Sigmoid colon (tissue), 7 donors: ENCODE results near the gene ARHGEF17. TPM values are rescaled to one million over a fixed set of nuclear protein-coding genes. Genes with fewer than 3 reads are reported as not detected.

Experiments
- DNase-seq: peaks from one replicate; pipeline ENCODE4 v3.0.0-alpha.2; 2019
- H3K27ac ChIP-seq, 4 donors: fragments of 200-600 bp; sonication (generic); one replicate each; pipeline ENCODE4 v1.5.1; 2016 to 2019; ENCODE audit warnings: mild to moderate bottlenecking in 1 of 4
- H3K27me3 ChIP-seq, 3 donors: fragments of 200-600 bp; sonication (generic); one replicate each; pipeline ENCODE4 v1.5.1; 2019; ENCODE audit warnings: mild to moderate bottlenecking in 1 of 3
- H3K36me3 ChIP-seq, 4 donors: fragments of 200-600 bp; sonication (generic); one replicate each; pipeline ENCODE4 v1.5.1; 2016 to 2019
- H3K4me1 ChIP-seq, 4 donors: fragments of 200-600 bp; sonication (generic); one replicate each; pipeline ENCODE4 v1.5.1; 2017 to 2019
- H3K4me3 ChIP-seq, 4 donors: fragments of 200-600 bp; sonication (generic); one replicate each; pipeline ENCODE4 v1.5.1; 2017 to 2019; ENCODE audit warnings: mild to moderate bottlenecking in 2 of 4, moderate library complexity in 1 of 4
- H3K9me3 ChIP-seq, 4 donors: fragments of 200-600 bp in 3 of 4; sonication (generic) in 3 of 4; one replicate each; pipeline versions ENCODE4 v1.5.1 to v1.6.1; 2013 to 2019
- CTCF ChIP-seq, 4 experiments: fragments of 450-650 bp in 3 of 4; fragments of 200-600 bp in 1 of 4; IDR thresholded peaks; one replicate each; pipeline ENCODE4 v1.5.1; 2016 to 2019; ENCODE audit warnings: antibody characterized with exemption in 4 of 4, mild to moderate bottlenecking in 3 of 4, moderate library complexity in 2 of 4
- EP300 ChIP-seq, 4 donors: sonication (generic); formaldehyde crosslinking; IDR thresholded peaks; one replicate each; pipeline ENCODE4 v1.6.1; 2017; ENCODE audit warnings: antibody characterized with exemption in 4 of 4
- POLR2A ChIP-seq, 2 donors: fragments of 450-650 bp; IDR thresholded peaks; one replicate each; pipeline ENCODE4 v1.6.1; 2016; ENCODE audit warnings: antibody characterized with exemption in 2 of 2, mild to moderate bottlenecking in 2 of 2, moderate library complexity in 2 of 2
- POLR2AphosphoS5 ChIP-seq, 4 donors: sonication (generic); formaldehyde crosslinking; IDR thresholded peaks; one replicate each; pipeline ENCODE4 v1.6.1; 2017; ENCODE audit warnings: antibody characterized with exemption in 4 of 4
- WGBS, 2 donors: extraction: QIAGEN DNeasy Blood & Tissue Kit; methylation state at CpG; one replicate each; pipeline ENCODE4 v1.1.7; 2013; 5-methylcytosine and 5-hydroxymethylcytosine counted together
- intact Hi-C: fragments of 100-400 bp; cut with DNase I; formaldehyde crosslinking; loops from one replicate; pipeline ENCODE4 v1.15.1; 2023
- polyA plus RNA-seq, 3 donors: library from polyadenylated mRNA; stranded (reverse); fragments of 200-250 nt; gene quantifications; one replicate each; pipeline ENCODE4 v1.2.3, GENCODE V29; 2013
- total RNA-seq, 4 donors: library from RNA; depleted of rRNA; stranded (reverse); fragments of >200 nt; gene quantifications; one replicate each; pipeline ENCODE4 v1.1.0, GENCODE V29; 2016
- donor health status: healthy with polysubstance abuse.
- donor health status: Bipolar disorder and iron deficiency.
- donor health status: healthy.

The ARHGEF17 gene, protein sequence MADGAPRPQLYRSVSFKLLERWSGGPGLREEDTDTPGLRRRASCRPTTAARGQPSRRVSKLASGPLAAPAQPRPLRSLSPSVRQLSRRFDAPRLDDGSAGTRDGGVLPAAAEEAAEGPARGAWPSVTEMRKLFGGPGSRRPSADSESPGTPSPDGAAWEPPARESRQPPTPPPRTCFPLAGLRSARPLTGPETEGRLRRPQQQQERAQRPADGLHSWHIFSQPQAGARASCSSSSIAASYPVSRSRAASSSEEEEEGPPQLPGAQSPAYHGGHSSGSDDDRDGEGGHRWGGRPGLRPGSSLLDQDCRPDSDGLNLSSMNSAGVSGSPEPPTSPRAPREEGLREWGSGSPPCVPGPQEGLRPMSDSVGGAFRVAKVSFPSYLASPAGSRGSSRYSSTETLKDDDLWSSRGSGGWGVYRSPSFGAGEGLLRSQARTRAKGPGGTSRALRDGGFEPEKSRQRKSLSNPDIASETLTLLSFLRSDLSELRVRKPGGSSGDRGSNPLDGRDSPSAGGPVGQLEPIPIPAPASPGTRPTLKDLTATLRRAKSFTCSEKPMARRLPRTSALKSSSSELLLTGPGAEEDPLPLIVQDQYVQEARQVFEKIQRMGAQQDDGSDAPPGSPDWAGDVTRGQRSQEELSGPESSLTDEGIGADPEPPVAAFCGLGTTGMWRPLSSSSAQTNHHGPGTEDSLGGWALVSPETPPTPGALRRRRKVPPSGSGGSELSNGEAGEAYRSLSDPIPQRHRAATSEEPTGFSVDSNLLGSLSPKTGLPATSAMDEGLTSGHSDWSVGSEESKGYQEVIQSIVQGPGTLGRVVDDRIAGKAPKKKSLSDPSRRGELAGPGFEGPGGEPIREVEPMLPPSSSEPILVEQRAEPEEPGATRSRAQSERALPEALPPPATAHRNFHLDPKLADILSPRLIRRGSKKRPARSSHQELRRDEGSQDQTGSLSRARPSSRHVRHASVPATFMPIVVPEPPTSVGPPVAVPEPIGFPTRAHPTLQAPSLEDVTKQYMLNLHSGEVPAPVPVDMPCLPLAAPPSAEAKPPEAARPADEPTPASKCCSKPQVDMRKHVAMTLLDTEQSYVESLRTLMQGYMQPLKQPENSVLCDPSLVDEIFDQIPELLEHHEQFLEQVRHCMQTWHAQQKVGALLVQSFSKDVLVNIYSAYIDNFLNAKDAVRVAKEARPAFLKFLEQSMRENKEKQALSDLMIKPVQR (N-terminal part only)
- 100 to 1,000 TPM in 1 of 4 donors, 10 to 100 TPM in 3; 38.2 to 104 (median 66.9) TPM for total RNA-seq
- 10 to 100 TPM in 1 of 3 donors, 1 to 10 TPM in 2; 1.8 to 15.9 (median 2.4) TPM for polyA plus RNA-seq

DNA sequence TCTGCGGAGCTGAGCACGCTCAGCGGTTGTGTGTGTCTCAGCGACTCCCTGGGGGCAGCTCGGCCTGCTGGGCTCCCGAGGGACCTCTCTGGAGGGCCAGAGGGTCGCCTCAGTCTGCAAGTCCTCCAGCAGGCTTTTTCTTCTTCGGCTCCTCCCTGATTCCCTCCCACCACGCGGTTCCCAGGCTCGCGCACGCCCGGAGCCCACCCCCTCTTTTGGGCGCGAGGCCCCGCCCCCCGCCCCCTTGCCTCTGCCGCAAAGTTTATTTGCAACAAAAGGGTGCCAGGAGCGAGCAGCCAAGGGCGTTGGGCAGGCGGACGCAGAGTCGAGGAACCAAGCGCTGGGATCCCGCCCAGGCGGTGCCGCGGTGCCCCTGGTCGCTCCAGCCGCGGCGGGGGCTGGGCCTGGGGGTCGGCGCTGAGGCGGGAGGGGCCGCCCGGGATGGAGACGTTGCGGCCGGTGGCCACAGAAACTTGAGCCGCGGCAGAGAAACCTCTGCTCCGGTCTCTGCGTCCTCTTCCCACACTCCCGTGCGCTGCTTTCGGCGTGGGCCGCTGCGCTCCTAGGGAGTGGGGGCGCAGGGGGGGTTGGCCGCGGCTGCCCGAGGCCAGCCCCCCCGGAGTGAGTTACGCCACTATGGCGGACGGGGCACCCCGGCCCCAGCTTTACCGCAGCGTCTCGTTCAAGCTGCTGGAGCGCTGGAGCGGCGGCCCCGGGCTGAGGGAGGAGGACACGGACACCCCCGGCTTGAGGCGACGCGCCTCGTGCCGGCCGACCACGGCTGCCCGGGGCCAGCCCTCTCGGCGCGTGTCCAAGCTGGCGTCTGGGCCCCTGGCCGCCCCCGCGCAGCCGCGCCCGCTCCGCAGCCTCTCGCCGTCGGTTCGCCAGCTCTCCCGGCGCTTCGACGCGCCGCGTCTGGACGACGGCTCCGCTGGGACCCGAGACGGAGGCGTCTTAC, at the start of gene ARHGEF17:
Gene ARHGEF17, plus strand, starts transcription at position 274 of the 958 bp plus-strand sequence. Its CDS starts 363 bp downstream, at position 637.
- TF ChIP-seq CTCF (IDR thresholded peaks at IDR 0.05) (no peak), POLR2AphosphoS5 (IDR thresholded peaks at IDR 0.05) (peak; percentile 16 to 76 (median 72)), EP300 (IDR thresholded peaks at IDR 0.05) (no peak), POLR2A (IDR thresholded peaks at IDR 0.05) (peak in 1 of 2 donors; percentile 3)
- intact Hi-C loops: no loop called here
- 1% methylated on average over 105 of the region's 105 CpGs for WGBS, 2 donors
- no peaks in the 10 kb centered on the region for H3K27me3 ChIP-seq
- H3K4me1 ChIP-seq: peaks cover 0 to 54% (median 47%) of the 10 kb centered on the region in 4 donors
- peak; percentile 90 for DNase-seq
- H3K27ac ChIP-seq: peak within 1 kb of the TSS; percentile 94 to 100 (median 98)
- H3K4me3 ChIP-seq: peak within 1 kb of the TSS; percentile 59 to 85 (median 68)
- no peaks in the 10 kb centered on the region for H3K9me3 ChIP-seq
- no peaks in the 10 kb centered on the region for H3K36me3 ChIP-seq

GRCh38 chr11:73259406-73260126, 48.5 kb upstream of the ARHGEF17 start:
- H3K4me1 ChIP-seq: peaks cover 0 to 21% (median 13%) of the 10 kb centered on the region in 4 donors
- no peak overlapping the region for H3K27ac ChIP-seq
- H3K9me3 ChIP-seq: no peaks in the 10 kb centered on the region
- no peak overlapping the region for H3K4me3 ChIP-seq
- peaks cover 6 to 13% (median 11%) of the 10 kb centered on the region in 3 donors for H3K27me3 ChIP-seq
- no peak for TF ChIP-seq POLR2AphosphoS5 (IDR thresholded peaks at IDR 0.05)
- no peak for TF ChIP-seq EP300 (IDR thresholded peaks at IDR 0.05)
- no peak for TF ChIP-seq CTCF (IDR thresholded peaks at IDR 0.05)
- no peak for TF ChIP-seq POLR2A (IDR thresholded peaks at IDR 0.05)
- intact Hi-C loops: no loop called here
- H3K36me3 ChIP-seq: no peaks in the 10 kb centered on the region
- peak; percentile 32 for DNase-seq
- 77 to 94% methylated on average over 3 of the region's 3 CpGs for WGBS, 2 donors

DNA sequence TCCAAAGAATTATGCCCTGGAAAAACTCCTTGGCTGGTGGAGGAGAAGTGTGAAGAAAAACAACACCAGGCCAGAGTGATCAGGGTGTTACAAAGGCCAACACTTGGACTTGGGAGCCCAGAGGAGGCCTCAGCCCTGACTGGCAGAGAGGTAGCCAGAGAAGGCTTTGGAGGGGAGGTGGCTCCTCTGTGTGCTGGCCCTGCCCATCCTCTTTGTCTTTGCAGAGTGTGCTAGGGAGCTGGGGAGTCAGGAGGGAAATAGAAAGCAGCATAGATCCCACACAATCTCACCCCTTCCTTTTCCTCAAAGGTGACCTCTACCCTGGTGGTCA, 48.0 kb upstream of the ARHGEF17 start:
- Histone ChIP-seq H3K36me3 (no peaks in the 10 kb centered on the region), H3K4me1 (peaks cover 0 to 22% (median 14%) of the 10 kb centered on the region in 4 donors), H3K27ac (no peak overlapping the region), H3K27me3 (peaks cover 11 to 19% (median 16%) of the 10 kb centered on the region in 3 donors), H3K4me3 (no peak overlapping the region), H3K9me3 (no peaks in the 10 kb centered on the region)
- DNase-seq: no peak
- TF ChIP-seq POLR2A (IDR thresholded peaks at IDR 0.05) (no peak), CTCF (IDR thresholded peaks at IDR 0.05) (no peak), EP300 (IDR thresholded peaks at IDR 0.05) (no peak), POLR2AphosphoS5 (IDR thresholded peaks at IDR 0.05) (no peak)
- intact Hi-C loops: no loop called here
